ENCODE data around the gene PEX5. TPM values are rescaled to one million over a fixed set of nuclear protein-coding genes. Genes with fewer than 3 reads are reported as not detected.

The PEX5 gene
- total RNA-seq = 30.8 and 31.1 TPM in 2 replicates
- long read RNA-seq, transcript PEX5-201 (15 exons, 3,252 nt) = major isoform, 9 of 41 reads
- long read RNA-seq, partial matches to known transcripts = 10 of 41 reads
- long read RNA-seq, other reads (novel, unspliced or antisense) = 21 of 41 reads

DNA sequence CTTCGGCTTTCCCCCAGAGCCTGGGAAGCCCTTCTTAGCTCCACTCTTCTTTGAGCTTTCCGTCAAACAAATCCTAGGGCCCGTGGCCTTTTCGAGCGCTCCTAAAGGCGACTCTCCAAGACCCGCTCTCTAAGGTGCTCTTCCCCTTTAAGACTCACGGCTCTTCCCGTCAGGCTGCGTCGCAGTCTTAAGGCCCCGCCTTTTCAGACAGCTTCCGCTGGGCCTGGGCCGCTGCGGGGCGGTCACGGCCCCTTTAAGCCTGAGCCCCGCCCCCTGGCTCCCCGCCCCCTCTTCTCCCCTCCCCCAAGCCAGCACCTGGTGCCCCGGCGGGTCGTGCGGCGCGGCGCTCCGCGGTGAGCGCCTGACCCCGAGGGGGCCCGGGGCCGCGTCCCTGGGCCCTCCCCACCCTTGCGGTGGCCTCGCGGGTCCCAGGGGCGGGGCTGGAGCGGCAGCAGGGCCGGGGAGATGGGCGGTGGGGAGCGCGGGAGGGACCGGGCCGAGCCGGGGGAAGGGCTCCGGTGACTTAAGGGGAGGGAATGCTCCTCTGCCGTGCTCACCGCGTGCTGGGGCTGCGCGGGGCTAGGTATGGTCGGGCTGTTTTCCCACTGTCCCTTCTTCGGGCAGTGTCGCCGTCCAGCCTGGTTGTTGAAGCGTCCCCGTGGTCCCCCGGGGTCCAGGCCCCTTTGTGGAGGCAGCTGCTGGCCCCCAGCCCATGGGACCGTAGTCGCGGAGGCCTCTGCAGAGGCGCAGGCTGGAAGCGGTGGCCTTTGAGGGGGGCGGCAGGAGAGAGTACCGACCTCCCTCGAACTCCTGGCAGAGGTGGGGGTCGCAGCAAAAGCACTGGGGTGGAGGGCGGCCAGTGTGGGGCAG, at the start of gene PEX5:
PEX5 (plus strand) TSS at position 289 of the 870 bp plus-strand sequence. CDS start 692 bp downstream, outside the sequence.
- no peaks in the 10 kb centered on the region for H3K9me3 Mint-ChIP-seq (ENCODE audit: unreplicated experiment)
- H3K36me3 Mint-ChIP-seq (ENCODE audit: unreplicated experiment) = peaks cover 19% of the 10 kb centered on the region
- TF ChIP-seq, protein P1, sequence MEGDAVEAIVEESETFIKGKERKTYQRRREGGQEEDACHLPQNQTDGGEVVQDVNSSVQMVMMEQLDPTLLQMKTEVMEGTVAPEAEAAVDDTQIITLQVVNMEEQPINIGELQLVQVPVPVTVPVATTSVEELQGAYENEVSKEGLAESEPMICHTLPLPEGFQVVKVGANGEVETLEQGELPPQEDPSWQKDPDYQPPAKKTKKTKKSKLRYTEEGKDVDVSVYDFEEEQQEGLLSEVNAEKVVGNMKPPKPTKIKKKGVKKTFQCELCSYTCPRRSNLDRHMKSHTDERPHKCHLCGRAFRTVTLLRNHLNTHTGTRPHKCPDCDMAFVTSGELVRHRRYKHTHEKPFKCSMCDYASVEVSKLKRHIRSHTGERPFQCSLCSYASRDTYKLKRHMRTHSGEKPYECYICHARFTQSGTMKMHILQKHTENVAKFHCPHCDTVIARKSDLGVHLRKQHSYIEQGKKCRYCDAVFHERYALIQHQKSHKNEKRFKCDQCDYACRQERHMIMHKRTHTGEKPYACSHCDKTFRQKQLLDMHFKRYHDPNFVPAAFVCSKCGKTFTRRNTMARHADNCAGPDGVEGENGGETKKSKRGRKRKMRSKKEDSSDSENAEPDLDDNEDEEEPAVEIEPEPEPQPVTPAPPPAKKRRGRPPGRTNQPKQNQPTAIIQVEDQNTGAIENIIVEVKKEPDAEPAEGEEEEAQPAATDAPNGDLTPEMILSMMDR (IDR thresholded peaks at IDR 0.05) = no peak
- H3K4me1 Mint-ChIP-seq (ENCODE audit: unreplicated experiment) = peaks cover 22% of the 10 kb centered on the region
- peak within 1 kb of the TSS; percentile 93 for H3K27ac Mint-ChIP-seq (ENCODE audit: unreplicated experiment)
- peak; percentile 91 for DNase-seq (ENCODE audit: extremely low spot score, unreplicated experiment)
- peak within 1 kb of the TSS; percentile 92 for H3K4me3 Mint-ChIP-seq (ENCODE audit: unreplicated experiment)
- H3K27me3 Mint-ChIP-seq (ENCODE audit: unreplicated experiment) = peaks cover 6% of the 10 kb centered on the region

DNA sequence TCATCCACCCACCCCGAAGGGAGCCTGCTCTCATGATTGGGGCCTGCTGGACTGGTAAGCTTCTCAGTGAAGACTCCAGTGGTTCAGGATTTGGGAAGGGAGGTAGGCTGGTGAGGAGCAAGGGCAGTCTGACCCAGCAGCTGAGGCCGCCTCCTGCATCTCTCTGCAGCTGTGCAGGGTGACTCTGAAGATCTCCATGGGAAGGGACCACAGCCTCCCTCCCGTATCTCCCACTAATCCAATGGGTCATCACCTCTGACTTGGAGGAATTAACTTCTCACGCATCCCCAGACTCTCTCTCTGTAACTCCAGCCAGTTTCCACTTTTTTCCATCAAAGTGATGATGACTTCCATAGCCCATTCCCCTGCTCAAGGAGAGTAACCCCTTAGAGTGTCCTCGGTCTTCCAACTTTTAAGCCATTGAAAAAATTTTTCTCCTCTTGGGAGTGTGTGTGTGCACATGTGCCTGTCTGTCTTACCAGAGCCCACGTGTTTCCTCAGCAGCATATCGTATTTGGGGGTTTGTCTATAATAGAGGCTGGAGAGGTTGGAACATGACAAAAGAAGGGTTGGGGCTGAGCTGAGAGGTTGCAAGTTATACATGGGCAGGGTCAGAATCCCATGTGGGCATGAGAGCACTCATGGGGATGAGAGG, 48.0 kb upstream of the PEX5 start:
- H3K4me3 Mint-ChIP-seq (ENCODE audit: unreplicated experiment) = no peak overlapping the region

DNA sequence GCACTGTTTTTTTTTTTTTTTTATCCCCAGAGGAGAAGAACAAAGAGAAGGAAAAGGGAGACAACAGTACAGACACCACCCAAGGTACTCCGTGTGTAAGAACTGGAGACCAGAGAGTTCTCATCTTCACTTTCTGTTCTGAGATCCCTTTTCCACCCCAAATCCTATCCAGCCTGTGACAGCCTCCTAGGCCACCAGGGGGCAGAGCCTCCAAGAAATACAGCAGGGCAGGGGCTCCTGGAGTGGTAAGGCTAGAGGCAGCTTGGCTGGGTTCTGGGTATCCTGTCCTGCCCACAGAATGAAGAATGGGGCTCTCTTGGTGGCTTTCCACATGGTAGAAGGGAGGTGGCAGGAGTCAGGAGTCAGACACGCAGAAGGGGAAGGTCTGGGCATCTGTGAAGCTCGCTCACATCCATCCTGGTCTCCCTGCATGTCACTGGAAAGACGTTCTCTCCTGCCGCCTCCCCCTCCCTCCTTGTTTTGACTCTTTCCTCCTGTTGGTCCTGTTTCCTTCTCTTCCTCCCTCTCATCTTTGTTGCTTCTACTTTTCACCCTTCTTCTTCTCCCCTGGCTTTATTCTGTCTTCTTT, 47.3 kb upstream of the PEX5 start:
- TF ChIP-seq, protein P1 (IDR thresholded peaks at IDR 0.05) = peak; percentile 57
- H3K27me3 Mint-ChIP-seq (ENCODE audit: unreplicated experiment) = peaks cover 3% of the 10 kb centered on the region
- peaks cover 9% of the 10 kb centered on the region for H3K36me3 Mint-ChIP-seq (ENCODE audit: unreplicated experiment)
- no peaks in the 10 kb centered on the region for H3K9me3 Mint-ChIP-seq (ENCODE audit: unreplicated experiment)
- no peak overlapping the region for H3K27ac Mint-ChIP-seq (ENCODE audit: unreplicated experiment)
- no peak for DNase-seq (ENCODE audit: extremely low spot score, unreplicated experiment)
- H3K4me3 Mint-ChIP-seq (ENCODE audit: unreplicated experiment) = no peak overlapping the region
- peaks cover 2% of the 10 kb centered on the region for H3K4me1 Mint-ChIP-seq (ENCODE audit: unreplicated experiment)

More for the DNA sequence above, 48.0 kb upstream of the PEX5 start:
- no peak overlapping the region for H3K27ac Mint-ChIP-seq (ENCODE audit: unreplicated experiment)
- peaks cover 3% of the 10 kb centered on the region for H3K27me3 Mint-ChIP-seq (ENCODE audit: unreplicated experiment)
- TF ChIP-seq, protein P1 (IDR thresholded peaks at IDR 0.05) = no peak
- H3K9me3 Mint-ChIP-seq (ENCODE audit: unreplicated experiment) = no peaks in the 10 kb centered on the region
- DNase-seq (ENCODE audit: extremely low spot score, unreplicated experiment) = no peak
- peaks cover 2% of the 10 kb centered on the region for H3K4me1 Mint-ChIP-seq (ENCODE audit: unreplicated experiment)
- H3K36me3 Mint-ChIP-seq (ENCODE audit: unreplicated experiment) = peaks cover 9% of the 10 kb centered on the region

DNA sequence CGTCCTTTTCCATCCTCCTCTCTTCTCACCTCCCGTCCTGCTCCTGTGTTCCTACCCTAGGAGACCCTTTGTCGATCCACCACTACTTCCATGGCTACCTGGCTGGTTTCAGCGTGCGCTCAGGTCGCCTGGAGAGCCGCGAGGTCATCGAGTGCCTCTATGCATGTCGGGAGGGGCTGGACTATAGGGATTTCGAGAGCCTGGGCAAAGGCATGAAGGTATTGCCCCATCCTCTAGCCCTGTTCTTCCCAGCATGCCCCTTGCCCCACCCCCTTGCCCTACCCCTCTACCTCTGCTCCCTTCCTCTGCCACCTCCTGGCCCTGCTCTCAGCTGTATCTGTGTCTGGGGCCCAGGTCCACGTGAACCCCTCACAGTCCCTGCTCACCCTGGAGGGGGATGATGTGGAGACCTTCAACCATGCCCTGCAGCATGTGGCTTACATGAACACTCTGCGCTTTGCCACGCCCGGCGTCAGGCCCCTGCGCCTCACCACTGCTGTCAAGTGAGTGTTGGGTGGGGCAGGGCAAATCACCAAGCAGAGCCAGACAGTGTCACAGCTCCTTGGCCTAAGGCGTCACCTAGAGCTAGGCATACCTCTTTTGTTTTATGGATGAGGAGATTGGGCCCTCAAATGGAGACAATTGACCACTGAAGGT, 46.5 kb upstream of the PEX5 start:
- H3K36me3 Mint-ChIP-seq (ENCODE audit: unreplicated experiment) = peaks cover 9% of the 10 kb centered on the region
- H3K4me3 Mint-ChIP-seq (ENCODE audit: unreplicated experiment) = no peak overlapping the region
- H3K9me3 Mint-ChIP-seq (ENCODE audit: unreplicated experiment) = no peaks in the 10 kb centered on the region
- peaks cover 2% of the 10 kb centered on the region for H3K4me1 Mint-ChIP-seq (ENCODE audit: unreplicated experiment)
- DNase-seq (ENCODE audit: extremely low spot score, unreplicated experiment) = no peak
- H3K27me3 Mint-ChIP-seq (ENCODE audit: unreplicated experiment) = peaks cover 3% of the 10 kb centered on the region
- H3K27ac Mint-ChIP-seq (ENCODE audit: unreplicated experiment) = no peak overlapping the region
- TF ChIP-seq, protein P1 (IDR thresholded peaks at IDR 0.05) = no peak

Measured in osteocyte (in vitro differentiated cells).